Caco-2 (cell line): ENCODE results near the gene SDCBP2. TPM values are rescaled to one million over a fixed set of nuclear protein-coding genes. Genes with fewer than 3 reads are reported as not detected.

Experiments
- BruUV-seq: library from RNA; stranded (reverse); fragments of 400-500 nt; replicated peaks from 2 replicates; lab custom pipeline; 2021; lab: Mats Ljungman, UMichigan
- CTCF ChIA-PET: fragments of 300-600 bp; sonication (Branson Sonifier 250); formaldehyde crosslinking; loops from one replicate; lab custom pipeline; 2022; ENCODE audit warnings: antibody characterized with exemption; lab: Charles Lee
- POLR2A ChIA-PET: fragments of 300-600 bp; sonication (Branson Sonifier 250); formaldehyde crosslinking; loops from one replicate; lab custom pipeline; 2022; ENCODE audit warnings: antibody characterized with exemption; lab: Charles Lee
- DNase-seq, 2 experiments: peaks; one replicate each; pipeline versions ENCODE4 v3.0.0 to v3.0.0-alpha.2; 2020 to 2022
- H3K27me3 ChIP-seq: replicated peaks from 2 replicates; pipeline ENCODE4 v1.6.0; 2011; ENCODE audit warnings: low read length; ENCODE audit not compliant: control insufficient read depth, insufficient read depth
- H3K36me3 ChIP-seq: 2 replicates; pipeline ENCODE4 v1.5.1; 2011; ENCODE audit warnings: low read length; ENCODE audit not compliant: control insufficient read depth, insufficient read depth
- H3K4me1 ChIP-seq: fragments of 250-450 bp; sonication (Bioruptor Pico); 2 replicates; pipeline ENCODE4 v1.5.1; 2020; ENCODE audit warnings: mild to moderate bottlenecking
- H3K4me3 ChIP-seq: 2 replicates; pipeline ENCODE4 v1.5.1; 2011; ENCODE audit warnings: low read depth, mild to moderate bottlenecking, control low read depth, low read length
- H3K9me3 ChIP-seq: fragments of 250-450 bp; sonication (Bioruptor Pico); 2 replicates; pipeline ENCODE4 v1.5.1; 2020; ENCODE audit warnings: mild to moderate bottlenecking, moderate library complexity
- H3K27ac Mint-ChIP-seq: one replicate; pipeline ENCODE4 v1.8.0; 2022; ENCODE audit warnings: mixed read lengths; ENCODE audit not compliant: unreplicated experiment
- H3K27me3 Mint-ChIP-seq: one replicate; pipeline ENCODE4 v1.8.0; 2022; ENCODE audit warnings: mixed read lengths; ENCODE audit not compliant: insufficient read depth, unreplicated experiment
- H3K36me3 Mint-ChIP-seq: one replicate; pipeline ENCODE4 v1.8.0; 2022; ENCODE audit warnings: mild to moderate bottlenecking, mixed read lengths; ENCODE audit not compliant: insufficient read depth, unreplicated experiment
- H3K4me1 Mint-ChIP-seq: one replicate; pipeline ENCODE4 v1.8.0; 2022; ENCODE audit warnings: low read depth, mixed read lengths; ENCODE audit not compliant: unreplicated experiment
- H3K4me3 Mint-ChIP-seq: one replicate; pipeline ENCODE4 v1.8.0; 2022; ENCODE audit warnings: mild to moderate bottlenecking, moderate library complexity, mixed read lengths; ENCODE audit not compliant: unreplicated experiment
- H3K9me3 Mint-ChIP-seq: one replicate; pipeline ENCODE4 v1.8.0; 2022; ENCODE audit warnings: mixed read lengths; ENCODE audit not compliant: unreplicated experiment
- CTCF ChIP-seq, 2 experiments: fragments of 200-600 bp in 1 of 2; IDR thresholded peaks; 1 replicate in 1 of 2; 2 replicates in 1 of 2; pipeline versions ENCODE4 v1.5.1 to v1.8.0; 2011 to 2022; ENCODE audit warnings: antibody characterized with exemption in 1 of 2, control low read depth in 1 of 2, inconsistent platforms in 1 of 2, low read depth in 1 of 2, low read length in 1 of 2, mild to moderate bottlenecking in 1 of 2, moderate library complexity in 1 of 2; ENCODE audit not compliant: insufficient read depth in 1 of 2, severe bottlenecking in 1 of 2, unreplicated experiment in 1 of 2
- intact Hi-C: fragments of 100-400 bp; cut with micrococcal nuclease; formaldehyde crosslinking; loops from one replicate; pipeline ENCODE4 v1.10.0; 2022; ENCODE audit not compliant: unreplicated experiment
- total RNA-seq: library from RNA; stranded (reverse); gene quantifications from 2 replicates; pipeline ENCODE4 v1.2.3, GENCODE V29; 2022

The SDCBP2 gene
- total RNA-seq, 1 experiment from 2014 or later: 2.0 TPM

- Histone ChIP-seq H3K4me3 (no peak overlapping the region), H3K4me1 (peaks cover 7% of the 10 kb centered on the region), H3K27me3 (no peaks in the 10 kb centered on the region), H3K9me3 (no peaks in the 10 kb centered on the region), H3K36me3 (no peaks in the 10 kb centered on the region; the same call in none of the 2 replicates)
- no peak for TF ChIP-seq CTCF (IDR thresholded peaks at IDR 0.05; ENCODE audit: insufficient read depth in 1 of 2, low read depth in 1 of 2, low read length in 1 of 2, severe bottlenecking in 1 of 2, unreplicated experiment in 1 of 2)
- Mint-ChIP-seq H3K36me3 (peaks cover 15% of the 10 kb centered on the region), H3K27me3 (no peaks in the 10 kb centered on the region), H3K9me3 (no peaks in the 10 kb centered on the region), H3K4me3 (no peak overlapping the region), H3K4me1 (no peaks in the 10 kb centered on the region), H3K27ac (no peak overlapping the region)
- CTCF ChIA-PET: interaction anchor here (1.8 kb wide), 1 partner anchor 165 kb away, joined by 6 read pairs; no protein-coding TSS in a partner anchor
- DNase-seq: no peak
- intact Hi-C loops: no loop called here
- no TSS peak for BruUV-seq
- POLR2A ChIA-PET: interaction anchor here (0.7 kb wide), 1 partner anchor 102 kb away, joined by 4 read pairs; no protein-coding TSS in a partner anchor
These were observed 9.9 kb upstream of the SDCBP2 start for GRCh38 chr20:1338801-1339200.

GRCh38 chr20:1338096-1338495, 9.2 kb upstream of the SDCBP2 start:
- no peak overlapping the region for H3K4me3 Mint-ChIP-seq
- H3K9me3 ChIP-seq: no peaks in the 10 kb centered on the region
- BruUV-seq: no TSS peak
- no peaks in the 10 kb centered on the region for H3K4me1 Mint-ChIP-seq
- no peak overlapping the region for H3K4me3 ChIP-seq
- TF ChIP-seq CTCF (IDR thresholded peaks at IDR 0.05; ENCODE audit: insufficient read depth in 1 of 2, low read depth in 1 of 2, low read length in 1 of 2, severe bottlenecking in 1 of 2, unreplicated experiment in 1 of 2): no peak
- no peak overlapping the region for H3K27ac Mint-ChIP-seq
- no peak for DNase-seq
- no peaks in the 10 kb centered on the region for H3K27me3 ChIP-seq
- H3K4me1 ChIP-seq: peaks cover 7% of the 10 kb centered on the region
- H3K9me3 Mint-ChIP-seq: no peaks in the 10 kb centered on the region
- H3K36me3 Mint-ChIP-seq: peaks cover 21% of the 10 kb centered on the region
- intact Hi-C loops: no loop called here
- ChIA-PET CTCF (no interaction called here), POLR2A (no interaction called here)
- H3K27me3 Mint-ChIP-seq: no peaks in the 10 kb centered on the region
- H3K36me3 ChIP-seq: no peaks in the 10 kb centered on the region; the same call in none of the 2 replicates

- no TSS peak for BruUV-seq
- intact Hi-C loops: no loop called here
- Mint-ChIP-seq H3K4me1 (no peaks in the 10 kb centered on the region), H3K27me3 (no peaks in the 10 kb centered on the region), H3K27ac (no peak overlapping the region), H3K4me3 (no peak overlapping the region), H3K9me3 (no peaks in the 10 kb centered on the region), H3K36me3 (peaks cover 21% of the 10 kb centered on the region)
- TF ChIP-seq CTCF (IDR thresholded peaks at IDR 0.05; ENCODE audit: insufficient read depth in 1 of 2, low read depth in 1 of 2, low read length in 1 of 2, severe bottlenecking in 1 of 2, unreplicated experiment in 1 of 2): no peak
- Histone ChIP-seq H3K4me1 (peaks cover 7% of the 10 kb centered on the region), H3K27me3 (no peaks in the 10 kb centered on the region), H3K36me3 (peaks cover 3% of the 10 kb centered on the region), H3K9me3 (no peaks in the 10 kb centered on the region), H3K4me3 (no peak overlapping the region)
- no peak for DNase-seq
- CTCF ChIA-PET: no interaction called here
- POLR2A ChIA-PET: no interaction called here
These were observed 8.5 kb upstream of the SDCBP2 start for GRCh38 chr20:1337441-1337840.
